Activated B cell treated with CpG ODN at 0.5 μM for 24 hours (primary cell): Measurements from ENCODE around the gene CAPN13. TPM values are rescaled to one million over a fixed set of nuclear protein-coding genes. Genes with fewer than 3 reads are reported as not detected.

Experiments used
- ATAC-seq: fragments of 200-7000 bp; cut with Tn5 transposase; one replicate; pipeline ENCODE4 v1.10.0; 2021; ENCODE audit warnings: low read depth, mild to moderate bottlenecking, moderate library complexity
- CTCF ChIA-PET: fragments of 350-600 bp; sonication (Branson Sonifier 250); formaldehyde crosslinking; loops from one replicate; lab custom pipeline; 2021; ENCODE audit warnings: antibody characterized with exemption; lab: Charles Lee
- POLR2A ChIA-PET: fragments of 350-600 bp; sonication (Branson Sonifier 250); formaldehyde crosslinking; loops from one replicate; lab custom pipeline; 2021; ENCODE audit warnings: antibody characterized with exemption; lab: Charles Lee
- DNase-seq: peaks from one replicate; pipeline ENCODE4 v3.0.0; 2022
- H3K27ac Mint-ChIP-seq: one replicate; pipeline ENCODE4 v1.8.0; 2020; ENCODE audit warnings: mixed read lengths
- H3K27me3 Mint-ChIP-seq: one replicate; pipeline ENCODE4 v1.8.0; 2021; ENCODE audit warnings: mixed read lengths
- H3K36me3 Mint-ChIP-seq: one replicate; pipeline ENCODE4 v1.8.0; 2021; ENCODE audit warnings: low read depth, mixed read lengths
- H3K4me1 Mint-ChIP-seq: one replicate; pipeline ENCODE4 v1.8.0; 2021; ENCODE audit warnings: mixed read lengths
- H3K4me3 Mint-ChIP-seq: one replicate; pipeline ENCODE4 v1.8.0; 2020; ENCODE audit warnings: mild to moderate bottlenecking, mixed read lengths
- H3K9me3 Mint-ChIP-seq: one replicate; pipeline ENCODE4 v1.8.0; 2020; ENCODE audit warnings: mixed read lengths
- CTCF ChIP-seq: fragments of 200-600 bp; IDR thresholded peaks from one replicate; pipeline ENCODE4 v1.8.0; 2022; ENCODE audit warnings: antibody characterized with exemption, mild to moderate bottlenecking
- intact Hi-C: fragments of 100-400 bp; cut with micrococcal nuclease; formaldehyde crosslinking; loops from one replicate; pipeline ENCODE4 v1.15.1; 2024
- total RNA-seq: library from RNA; stranded (reverse); gene quantifications from 2 replicates; pipeline ENCODE4 v1.2.3, GENCODE V29; 2022

CAPN13 gene
- total RNA-seq, 1 donor from 2014 or later, result not detected

GRCh38 chr2:30691091-30691947, 115.9 kb downstream of the CAPN13 start:
- Mint-ChIP-seq H3K27me3 (peaks cover 1% of the 10 kb centered on the region), H3K4me1 (no peaks in the 10 kb centered on the region), H3K9me3 (no peaks in the 10 kb centered on the region), H3K27ac (no peak overlapping the region), H3K36me3 (no peaks in the 10 kb centered on the region), H3K4me3 (no peak overlapping the region)
- ChIA-PET CTCF (interaction anchor here (1.9 to 4.4 kb wide), 2 partner anchors 483 to 526 kb away, joined by 6 to 22 read pairs; no protein-coding TSS in a partner anchor), POLR2A (no interaction called here)
- TF ChIP-seq CTCF, result no peak
- DNase-seq, result no peak
- no peak for ATAC-seq
- intact Hi-C loops, result no loop called here

- Mint-ChIP-seq H3K4me3 (no peak overlapping the region), H3K27me3 (peaks cover 1% of the 10 kb centered on the region), H3K36me3 (no peaks in the 10 kb centered on the region), H3K4me1 (no peaks in the 10 kb centered on the region), H3K9me3 (no peaks in the 10 kb centered on the region), H3K27ac (no peak overlapping the region)
- no peak for ATAC-seq
- intact Hi-C loops, result no loop called here
- POLR2A ChIA-PET, result no interaction called here
- DNase-seq, result no peak
- TF ChIP-seq CTCF, result no peak
- CTCF ChIA-PET, result no interaction called here
Measured at GRCh38 chr2:30690126-30690561, 117.1 kb downstream of the CAPN13 start.

- Mint-ChIP-seq H3K4me1 (no peaks in the 10 kb centered on the region), H3K4me3 (no peak overlapping the region), H3K9me3 (no peaks in the 10 kb centered on the region), H3K27ac (no peak overlapping the region), H3K36me3 (no peaks in the 10 kb centered on the region), H3K27me3 (no peaks in the 10 kb centered on the region)
- POLR2A ChIA-PET, result no interaction called here
- no peak for TF ChIP-seq CTCF
- CTCF ChIA-PET, result interaction anchor here (1.5 kb wide), 1 partner anchor 524 kb away, joined by 4 read pairs; no protein-coding TSS in a partner anchor
- intact Hi-C loops, result no loop called here
- ATAC-seq (no peak), DNase-seq (no peak)
Measured at GRCh38 chr2:30689496-30690125, 117.6 kb downstream of the CAPN13 start.

- no peak overlapping the region for H3K27ac Mint-ChIP-seq
- H3K36me3 Mint-ChIP-seq, result no peaks in the 10 kb centered on the region
- no peaks in the 10 kb centered on the region for H3K27me3 Mint-ChIP-seq
- intact Hi-C loops, result no loop called here
- POLR2A ChIA-PET, result no interaction called here
- H3K4me1 Mint-ChIP-seq, result no peaks in the 10 kb centered on the region
- H3K9me3 Mint-ChIP-seq, result no peaks in the 10 kb centered on the region
- no peak overlapping the region for H3K4me3 Mint-ChIP-seq
- CTCF ChIA-PET, result interaction anchor here (1.5 kb wide), 1 partner anchor 524 kb away, joined by 4 read pairs; no protein-coding TSS in a partner anchor
- no peak for TF ChIP-seq CTCF
- no peak for ATAC-seq
- no peak for DNase-seq
Measured at GRCh38 chr2:30688956-30689401, 118.3 kb downstream of the CAPN13 start.

GRCh38 chr2:30686669-30687068, 120.6 kb downstream of the CAPN13 start:
- Mint-ChIP-seq H3K9me3 (no peaks in the 10 kb centered on the region), H3K36me3 (no peaks in the 10 kb centered on the region), H3K27ac (no peak overlapping the region), H3K27me3 (no peaks in the 10 kb centered on the region), H3K4me3 (no peak overlapping the region), H3K4me1 (peaks cover 10% of the 10 kb centered on the region)
- no peak for DNase-seq
- intact Hi-C loops, result no loop called here
- POLR2A ChIA-PET, result interaction anchor here (0.7 kb wide), 1 partner anchor 507 kb away, joined by 3 read pairs; no protein-coding TSS in a partner anchor
- no peak for TF ChIP-seq CTCF
- ATAC-seq, result no peak
- CTCF ChIA-PET, result interaction anchor here (1.5 to 1.8 kb wide), 2 partner anchors 478 to 522 kb away, joined by 3 to 5 read pairs; no protein-coding TSS in a partner anchor
